Body of pancreas (tissue), 4 donors: ENCODE results near the gene SORCS2. TPM values are rescaled to one million over a fixed set of nuclear protein-coding genes. Genes with fewer than 3 reads are reported as not detected.
A peak's percentile ranks its signal among the peaks of the same experiment; 100 is the strongest.
"Not testable (repeated sequence)": the region's sequence is repeated elsewhere in the genome, so short reads cannot be mapped to it uniquely, and the experiment has no call there.

Experiments
- ATAC-seq: fragments of 150-250 bp; one replicate; pipeline ENCODE4 v1.9.1; 2016
- DNase-seq, 4 donors: peaks; one replicate each; pipeline ENCODE4 v3.0.0-alpha.2; 2019
- H3K27ac ChIP-seq, 4 donors: fragments of 200-600 bp; sonication (generic); 1 replicate in 3 of 4; 2 replicates in 1 of 4; pipeline versions ENCODE4 v1.5.1 to v1.6.1; 2016 to 2019; ENCODE audit warnings: mild to moderate bottlenecking in 1 of 4, mixed read lengths in 1 of 4, moderate library complexity in 1 of 4
- H3K27me3 ChIP-seq, 2 donors: fragments of 200-600 bp; sonication (generic); one replicate each; pipeline ENCODE4 v1.6.0; 2016; ENCODE audit warnings: mild to moderate bottlenecking in 1 of 2
- H3K36me3 ChIP-seq, 2 donors: fragments of 200-600 bp; sonication (generic); replicated peaks in 1 of 2; 2 replicates each; pipeline ENCODE4 v1.5.1; 2016; ENCODE audit warnings: low read depth in 2 of 2; ENCODE audit not compliant: insufficient read depth in 1 of 2
- H3K4me1 ChIP-seq: fragments of 200-600 bp; sonication (generic); one replicate; pipeline ENCODE4 v1.6.0; 2016
- H3K4me3 ChIP-seq, 2 donors: fragments of 200-600 bp; sonication (generic); 1 replicate in 1 of 2; 2 replicates in 1 of 2; pipeline ENCODE4 v1.5.1; 2016 to 2019
- H3K9me3 ChIP-seq, 3 donors: fragments of 200-600 bp; sonication (generic); 1 replicate in 2 of 3; 2 replicates in 1 of 3; pipeline ENCODE4 v1.5.1; 2016
- CTCF ChIP-seq, 7 experiments: fragments of 450-650 bp in 4 of 7; fragments of 200-600 bp in 3 of 7; sonication (generic) in 3 of 7; IDR thresholded peaks; one replicate each; pipeline ENCODE4 v1.5.1; 2016 to 2019; ENCODE audit warnings: antibody characterized with exemption in 7 of 7
- POLR2A ChIP-seq, 3 donors: fragments of 450-650 bp; IDR thresholded peaks; one replicate each; pipeline ENCODE4 v1.6.1; 2016; ENCODE audit warnings: antibody characterized with exemption in 3 of 3, mild to moderate bottlenecking in 2 of 3
- WGBS, 2 donors: methylation state at CpG; one replicate each; pipeline ENCODE4 v1.1.5; 2017; 5-methylcytosine and 5-hydroxymethylcytosine counted together
- intact Hi-C: fragments of 100-400 bp; cut with DNase I; formaldehyde crosslinking; loops from one replicate; pipeline ENCODE4 v1.15.1; 2023
- total RNA-seq, 2 donors: library from RNA; depleted of rRNA; stranded (reverse); fragments of >200 nt; gene quantifications; one replicate each; pipeline ENCODE4 v1.1.0, GENCODE V29; 2016

The SORCS2 gene
- total RNA-seq, 2 donors from 2014 or later, result 0.26 to 0.33 TPM

GRCh38 chr4:7210824-7211223 is 18.5 kb downstream of the SORCS2 start:
- 88 to 94% methylated on average over 3 to 4 of the region's 4 CpGs for WGBS, 2 donors

GRCh38 chr4:7212101-7212674 is 19.9 kb downstream of the SORCS2 start:
- H3K27me3 ChIP-seq, result no peaks in the 10 kb centered on the region
- intact Hi-C loops, result no loop called here
- WGBS, 2 donors, result 67 to 74% methylated on average over 6 of the region's 6 CpGs
- TF ChIP-seq CTCF (IDR thresholded peaks at IDR 0.05) (no peak), POLR2A (IDR thresholded peaks at IDR 0.05) (no peak)
- ATAC-seq, result no peak
- no peaks in the 10 kb centered on the region for H3K4me1 ChIP-seq
- H3K9me3 ChIP-seq, result peaks cover 0 to 9% (median 0%) of the 10 kb centered on the region in 3 donors
- H3K36me3 ChIP-seq, result no peaks in the 10 kb centered on the region
- no peak overlapping the region for H3K27ac ChIP-seq
- no peak overlapping the region for H3K4me3 ChIP-seq
- no peak for DNase-seq

More at GRCh38 chr4:7210824-7211223, 18.5 kb downstream of the SORCS2 start:
- DNase-seq, result peak in 1 of 4 donors; percentile 14
- no peak for ATAC-seq
- Histone ChIP-seq H3K9me3 (peaks cover 0 to 9% (median 0%) of the 10 kb centered on the region in 3 donors), H3K4me3 (no peak overlapping the region), H3K27me3 (no peaks in the 10 kb centered on the region), H3K36me3 (no peaks in the 10 kb centered on the region), H3K27ac (no peak overlapping the region), H3K4me1 (no peaks in the 10 kb centered on the region)
- intact Hi-C loops, result no loop called here
- no peak for TF ChIP-seq CTCF (IDR thresholded peaks at IDR 0.05)
- no peak for TF ChIP-seq POLR2A (IDR thresholded peaks at IDR 0.05)

- no peak for DNase-seq
- 82 to 85% methylated on average over 4 to 6 of the region's 6 CpGs for WGBS, 2 donors
- Histone ChIP-seq H3K4me3 (no peak overlapping the region), H3K27me3 (no peaks in the 10 kb centered on the region), H3K27ac (no peak overlapping the region), H3K9me3 (peaks cover 0 to 9% (median 0%) of the 10 kb centered on the region in 3 donors), H3K36me3 (no peaks in the 10 kb centered on the region), H3K4me1 (no peaks in the 10 kb centered on the region)
- TF ChIP-seq CTCF (IDR thresholded peaks at IDR 0.05), result no peak
- no peak for TF ChIP-seq POLR2A (IDR thresholded peaks at IDR 0.05)
- intact Hi-C loops, result no loop called here
- no peak for ATAC-seq
Measured at GRCh38 chr4:7212921-7213320, 20.6 kb downstream of the SORCS2 start.

- ATAC-seq, result no peak
- 82% methylated on average over 2 of the region's 2 CpGs; no CpG with 5 or more reads in 1 of the 2 donors for WGBS, 2 donors
- no peak for TF ChIP-seq POLR2A (IDR thresholded peaks at IDR 0.05)
- no peak for TF ChIP-seq CTCF (IDR thresholded peaks at IDR 0.05)
Measured at GRCh38 chr4:7213807-7214206, 21.5 kb downstream of the SORCS2 start.

GRCh38 chr4:7214359-7214758 is 22.0 kb downstream of the SORCS2 start:
- intact Hi-C loops, result no loop called here
- TF ChIP-seq CTCF (IDR thresholded peaks at IDR 0.05), result no peak
- DNase-seq, result no peak
- Histone ChIP-seq H3K27me3 (no peaks in the 10 kb centered on the region), H3K36me3 (no peaks in the 10 kb centered on the region), H3K27ac (no peak overlapping the region), H3K4me1 (no peaks in the 10 kb centered on the region), H3K4me3 (no peak overlapping the region), H3K9me3 (peaks cover 0 to 9% (median 0%) of the 10 kb centered on the region in 3 donors)
- WGBS, 2 donors, result 82% methylated on average over 2 of the region's 2 CpGs; no CpG with 5 or more reads in 1 of the 2 donors
- no peak for ATAC-seq

More at GRCh38 chr4:7213807-7214206, 21.5 kb downstream of the SORCS2 start:
- H3K27me3 ChIP-seq, result no peaks in the 10 kb centered on the region
- intact Hi-C loops, result no loop called here
- no peak overlapping the region for H3K27ac ChIP-seq
- no peaks in the 10 kb centered on the region for H3K36me3 ChIP-seq
- H3K4me1 ChIP-seq, result no peaks in the 10 kb centered on the region
- H3K9me3 ChIP-seq, result peaks cover 0 to 9% (median 0%) of the 10 kb centered on the region in 3 donors
- no peak overlapping the region for H3K4me3 ChIP-seq
- no peak for DNase-seq

- H3K4me1 ChIP-seq, DNase-seq, H3K27ac ChIP-seq, H3K9me3 ChIP-seq, H3K36me3 ChIP-seq, ATAC-seq, H3K4me3 ChIP-seq, H3K27me3 ChIP-seq, intact Hi-C loops: not testable (repeated sequence)
- WGBS, 2 donors, result 93% methylated on average over 26 of the region's 29 CpGs; no CpG with 5 or more reads in 1 of the 2 donors
Measured at GRCh38 chr4:7215187-7215586, 22.8 kb downstream of the SORCS2 start.
